IMR-90 (cell line): ENCODE results near the gene MAP1LC3B.

Source experiments
- BHLHE40 ChIP-seq: fragments of 150-350 bp; IDR thresholded peaks from 2 replicates; pipeline ENCODE4 v1.6.1; 2016; ENCODE audit warnings: mild to moderate bottlenecking, low read depth, low read length
- CEBPB ChIP-seq: IDR thresholded peaks from 2 replicates; pipeline ENCODE4 v1.6.1; 2012; ENCODE audit warnings: low read depth, low read length, improper control_type of control experiment
- FOS ChIP-seq: fragments of 150-350 bp; IDR thresholded peaks from 2 replicates; pipeline ENCODE4 v1.6.1; 2016; ENCODE audit warnings: low read depth, low read length
- NFE2L2 ChIP-seq: fragments of 150-350 bp; IDR thresholded peaks from 2 replicates; pipeline ENCODE4 v1.6.1; 2016; ENCODE audit warnings: low read depth, mild to moderate bottlenecking, low read length
- POLR2A ChIP-seq: IDR thresholded peaks from 2 replicates; pipeline ENCODE4 v1.6.1; 2012; ENCODE audit warnings: mild to moderate bottlenecking, low read depth, low read length
- RAD21 ChIP-seq: IDR thresholded peaks from 2 replicates; pipeline ENCODE4 v1.6.1; 2012; ENCODE audit warnings: low read length, improper control_type of control experiment
- RCOR1 ChIP-seq: IDR thresholded peaks from 2 replicates; pipeline ENCODE4 v1.6.1; 2012; ENCODE audit warnings: mild to moderate bottlenecking, low read length, improper control_type of control experiment; ENCODE audit not compliant: insufficient replicate concordance
- RFX5 ChIP-seq: IDR thresholded peaks from 2 replicates; pipeline ENCODE4 v1.8.0; 2012; ENCODE audit warnings: low read depth, mild to moderate bottlenecking, low read length, moderate library complexity
- SMC3 ChIP-seq: fragments of 150-350 bp; IDR thresholded peaks from 2 replicates; pipeline ENCODE4 v1.6.1; 2016; ENCODE audit warnings: low read depth, mild to moderate bottlenecking, antibody characterized with exemption, low read length, moderate library complexity
- USF2 ChIP-seq: fragments of 150-350 bp; IDR thresholded peaks from 2 replicates; pipeline ENCODE4 v1.6.1; 2017; ENCODE audit warnings: mild to moderate bottlenecking, antibody characterized with exemption, low read length, low read depth
- TF ChIP-seq, protein P1 (sequence below): conservative IDR thresholded peaks from 2 replicates; pipeline ENCODE4 v1.5.1; 2012; ENCODE audit warnings: mild to moderate bottlenecking, low read depth, low read length, improper control_type of control experiment

DNA sequence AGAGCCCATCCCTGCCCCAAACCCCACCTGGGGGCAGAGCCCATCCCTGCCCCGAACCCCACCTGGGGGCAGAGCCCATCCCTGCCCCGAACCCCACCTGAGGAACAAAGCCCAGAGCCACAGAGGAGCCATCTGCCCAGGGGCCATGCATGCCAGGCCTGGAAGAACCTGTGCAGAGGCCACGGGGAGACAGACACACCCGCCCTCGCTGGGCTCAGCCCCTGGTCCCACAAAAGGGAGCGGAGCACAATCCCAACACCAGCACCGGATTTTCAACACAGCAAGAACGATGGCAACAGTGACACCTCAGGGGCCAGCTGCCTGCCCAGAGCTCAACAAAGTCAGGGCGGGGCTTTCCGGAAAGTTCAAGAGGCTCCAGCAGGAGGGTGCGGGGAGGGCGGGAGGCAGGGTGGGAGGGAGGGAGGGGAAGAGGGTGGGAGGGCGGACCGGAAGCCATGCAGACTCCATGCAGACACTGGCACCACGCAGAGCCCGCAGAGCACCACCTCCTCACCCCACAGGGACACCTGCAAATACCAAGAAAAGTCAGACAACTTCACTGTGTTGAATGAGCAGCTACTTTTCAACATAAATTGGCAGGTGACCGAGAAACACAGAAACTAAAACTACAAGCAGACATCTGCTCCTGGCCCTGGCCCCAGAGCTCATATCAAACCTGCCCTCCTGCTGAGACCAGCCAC is 47.1 kb upstream of the MAP1LC3B start:
- TF ChIP-seq, protein P1, sequence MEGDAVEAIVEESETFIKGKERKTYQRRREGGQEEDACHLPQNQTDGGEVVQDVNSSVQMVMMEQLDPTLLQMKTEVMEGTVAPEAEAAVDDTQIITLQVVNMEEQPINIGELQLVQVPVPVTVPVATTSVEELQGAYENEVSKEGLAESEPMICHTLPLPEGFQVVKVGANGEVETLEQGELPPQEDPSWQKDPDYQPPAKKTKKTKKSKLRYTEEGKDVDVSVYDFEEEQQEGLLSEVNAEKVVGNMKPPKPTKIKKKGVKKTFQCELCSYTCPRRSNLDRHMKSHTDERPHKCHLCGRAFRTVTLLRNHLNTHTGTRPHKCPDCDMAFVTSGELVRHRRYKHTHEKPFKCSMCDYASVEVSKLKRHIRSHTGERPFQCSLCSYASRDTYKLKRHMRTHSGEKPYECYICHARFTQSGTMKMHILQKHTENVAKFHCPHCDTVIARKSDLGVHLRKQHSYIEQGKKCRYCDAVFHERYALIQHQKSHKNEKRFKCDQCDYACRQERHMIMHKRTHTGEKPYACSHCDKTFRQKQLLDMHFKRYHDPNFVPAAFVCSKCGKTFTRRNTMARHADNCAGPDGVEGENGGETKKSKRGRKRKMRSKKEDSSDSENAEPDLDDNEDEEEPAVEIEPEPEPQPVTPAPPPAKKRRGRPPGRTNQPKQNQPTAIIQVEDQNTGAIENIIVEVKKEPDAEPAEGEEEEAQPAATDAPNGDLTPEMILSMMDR = no peak
- no peak for TF ChIP-seq POLR2A
- no peak for TF ChIP-seq RAD21
- TF ChIP-seq BHLHE40 = no peak
- TF ChIP-seq FOS = no peak
- no peak for TF ChIP-seq RCOR1
- no peak for TF ChIP-seq CEBPB
- TF ChIP-seq NFE2L2 = no peak
- TF ChIP-seq USF2 = no peak
- TF ChIP-seq RFX5 = no peak
- no peak for TF ChIP-seq SMC3
